AG10803 (cell line): ENCODE measurements around the gene ASS1.

ENCODE experiments used
- DNase-seq: peaks from one replicate; pipeline ENCODE4 v3.0.0; 2010; ENCODE audit warnings: low read depth
- H3K4me3 ChIP-seq: 2 replicates; pipeline ENCODE4 v1.5.1; 2011; ENCODE audit warnings: mild to moderate bottlenecking, low read length, control low read depth
- TF ChIP-seq, protein P1 (sequence below): conservative IDR thresholded peaks from 2 replicates; pipeline ENCODE4 v1.5.1; 2011; ENCODE audit warnings: mild to moderate bottlenecking, low read length, control low read depth, inconsistent platforms

ASS1 gene

DNA sequence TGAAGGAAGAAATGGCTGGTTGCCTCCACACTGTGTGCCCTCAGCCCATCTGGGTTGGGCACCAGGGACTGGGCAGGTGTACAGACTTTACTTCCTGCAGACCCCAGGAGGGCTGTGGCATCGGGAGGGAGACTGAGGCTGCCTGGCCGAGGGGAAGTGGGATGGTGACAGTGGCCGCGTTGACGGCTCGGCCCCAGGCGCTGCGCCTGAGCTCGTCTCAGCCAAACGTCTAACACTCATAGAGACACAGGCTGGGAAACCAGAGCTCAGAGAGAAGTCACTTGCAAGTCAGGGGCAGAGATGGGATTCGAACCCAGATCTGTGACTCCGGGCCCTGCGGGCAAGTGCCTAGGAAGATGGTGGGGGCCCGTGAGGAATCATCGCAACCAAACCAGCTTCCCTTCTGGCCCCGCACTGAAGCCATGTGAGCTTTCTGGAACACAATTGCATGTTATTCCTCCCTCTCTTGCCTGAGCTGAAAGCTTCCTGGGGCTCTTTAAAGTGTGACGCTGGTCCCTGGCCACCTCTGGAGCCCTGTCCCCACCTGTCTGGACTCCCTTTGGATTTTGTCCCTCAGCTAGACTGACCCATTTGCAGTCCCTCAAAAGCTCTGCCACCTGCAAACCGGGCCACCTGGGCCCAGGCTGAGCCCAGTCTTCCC is 81.6 kb downstream of the ASS1 start:
- TF ChIP-seq, protein P1, sequence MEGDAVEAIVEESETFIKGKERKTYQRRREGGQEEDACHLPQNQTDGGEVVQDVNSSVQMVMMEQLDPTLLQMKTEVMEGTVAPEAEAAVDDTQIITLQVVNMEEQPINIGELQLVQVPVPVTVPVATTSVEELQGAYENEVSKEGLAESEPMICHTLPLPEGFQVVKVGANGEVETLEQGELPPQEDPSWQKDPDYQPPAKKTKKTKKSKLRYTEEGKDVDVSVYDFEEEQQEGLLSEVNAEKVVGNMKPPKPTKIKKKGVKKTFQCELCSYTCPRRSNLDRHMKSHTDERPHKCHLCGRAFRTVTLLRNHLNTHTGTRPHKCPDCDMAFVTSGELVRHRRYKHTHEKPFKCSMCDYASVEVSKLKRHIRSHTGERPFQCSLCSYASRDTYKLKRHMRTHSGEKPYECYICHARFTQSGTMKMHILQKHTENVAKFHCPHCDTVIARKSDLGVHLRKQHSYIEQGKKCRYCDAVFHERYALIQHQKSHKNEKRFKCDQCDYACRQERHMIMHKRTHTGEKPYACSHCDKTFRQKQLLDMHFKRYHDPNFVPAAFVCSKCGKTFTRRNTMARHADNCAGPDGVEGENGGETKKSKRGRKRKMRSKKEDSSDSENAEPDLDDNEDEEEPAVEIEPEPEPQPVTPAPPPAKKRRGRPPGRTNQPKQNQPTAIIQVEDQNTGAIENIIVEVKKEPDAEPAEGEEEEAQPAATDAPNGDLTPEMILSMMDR = no peak
- no peak overlapping the region for H3K4me3 ChIP-seq
- no peak for DNase-seq

DNA sequence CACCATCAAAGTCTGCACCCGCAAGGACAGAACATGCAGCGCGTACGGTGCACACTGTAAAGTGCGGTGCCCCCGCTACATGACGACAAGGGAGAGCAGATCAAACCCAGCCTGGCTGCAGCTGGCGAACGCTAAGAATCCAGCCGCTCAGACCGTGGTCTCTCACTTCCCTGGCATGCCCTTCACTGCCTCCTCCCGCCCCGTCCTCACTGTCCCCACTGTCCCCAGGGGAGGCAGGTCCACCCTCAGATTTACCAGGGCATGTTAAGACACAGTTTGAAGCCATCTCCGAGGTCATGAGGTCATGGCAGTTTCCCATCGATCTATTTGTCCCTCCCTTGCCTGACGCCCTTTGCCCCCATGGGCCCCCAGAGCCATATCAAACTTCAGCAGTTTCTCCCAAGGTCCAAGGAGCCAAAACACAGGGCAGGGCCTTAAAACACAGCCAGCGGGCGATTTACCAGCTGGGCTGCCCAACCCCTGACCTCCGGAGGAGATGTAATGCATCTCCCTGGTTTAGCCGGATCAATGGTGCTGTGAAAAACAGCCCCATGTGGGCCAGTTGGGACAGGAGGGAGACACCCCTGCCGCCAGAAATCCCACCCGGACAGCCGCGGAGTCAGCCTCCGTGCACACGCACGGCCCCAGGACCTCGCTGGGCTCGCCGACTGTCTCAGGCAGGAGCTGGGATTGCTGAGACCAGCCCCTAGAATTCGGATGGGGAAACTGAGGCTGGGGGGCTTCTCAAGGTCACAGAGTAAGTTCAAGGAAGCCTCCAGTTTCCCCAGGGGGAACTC is 82.3 kb downstream of the ASS1 start:
- H3K4me3 ChIP-seq = no peak overlapping the region
- no peak for DNase-seq
- TF ChIP-seq, protein P1 = no peak

DNA sequence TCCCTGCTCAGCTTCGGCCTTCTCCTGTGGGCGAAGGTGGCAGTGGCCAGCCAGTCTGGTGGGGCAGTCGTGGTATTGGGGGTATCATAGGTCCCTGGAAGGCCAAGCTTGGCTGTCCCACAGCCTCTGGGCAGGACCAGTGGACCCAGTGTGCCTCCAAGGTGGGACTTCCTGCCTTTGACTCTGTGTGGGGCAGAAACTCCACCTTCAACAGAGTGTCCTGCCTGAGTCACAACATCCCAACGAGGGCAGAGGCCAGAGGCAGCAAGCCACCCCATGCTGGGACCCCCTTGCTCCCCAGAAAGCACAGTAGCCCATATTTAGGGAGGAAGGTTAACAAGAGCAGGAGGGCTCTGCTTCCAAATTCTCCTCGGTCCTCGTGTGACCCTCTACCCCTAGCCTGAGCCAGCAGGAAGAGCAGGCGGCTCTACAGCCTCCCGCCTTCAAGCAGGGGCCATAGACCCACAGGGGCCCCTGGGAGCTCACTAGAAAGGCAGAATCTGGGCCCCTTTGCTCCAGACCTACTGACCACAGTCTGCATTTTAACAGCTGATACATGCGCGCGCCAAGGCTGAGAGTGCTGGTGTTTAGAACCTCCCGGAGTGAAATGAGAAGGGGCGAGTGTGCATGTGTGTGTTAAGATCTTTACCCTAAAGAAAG is 83.0 kb downstream of the ASS1 start:
- H3K4me3 ChIP-seq = no peak overlapping the region
- no peak for DNase-seq
- TF ChIP-seq, protein P1 = no peak

DNA sequence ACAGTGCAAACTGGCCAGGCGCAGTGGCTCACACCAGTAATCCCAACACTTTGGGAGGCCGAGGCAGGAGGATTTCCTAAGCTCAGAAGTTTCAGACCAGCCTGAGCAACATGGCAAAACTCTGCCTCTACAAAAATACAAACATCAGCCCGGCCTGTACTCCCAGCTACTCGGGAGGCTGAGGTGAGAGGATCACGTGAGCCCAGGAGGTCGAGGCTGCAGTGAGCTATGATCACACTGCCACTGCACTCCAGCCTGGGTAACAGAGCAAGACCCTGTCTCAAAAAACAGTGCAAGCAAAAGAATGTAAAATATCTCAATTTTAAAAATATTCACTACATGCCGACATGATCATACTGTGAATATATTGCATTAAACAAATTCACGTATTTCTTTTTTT is 83.9 kb downstream of the ASS1 start:
- DNase-seq = no peak
- TF ChIP-seq, protein P1 = no peak
- H3K4me3 ChIP-seq = no peak overlapping the region

DNA sequence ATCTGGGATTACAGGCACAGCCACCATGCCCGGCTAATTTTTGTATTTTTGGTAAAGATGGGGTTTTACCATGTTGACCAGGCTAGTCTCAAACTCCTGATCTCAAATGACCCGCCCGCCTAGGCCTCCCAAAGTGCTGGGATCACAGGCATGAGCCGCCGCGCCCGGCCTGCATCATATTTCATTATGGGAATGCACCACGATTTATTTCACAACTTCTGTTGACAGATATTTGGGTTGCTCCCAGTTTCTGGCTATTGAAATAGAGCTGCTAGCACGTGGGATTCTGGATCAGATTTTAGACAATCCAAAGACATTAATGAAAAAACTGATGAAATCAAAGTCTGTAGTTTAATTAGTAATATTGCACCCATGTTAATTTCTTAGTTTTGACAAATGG is 86.2 kb downstream of the ASS1 start:
- H3K4me3 ChIP-seq = no peak overlapping the region
- peak; percentile 57 for DNase-seq
- TF ChIP-seq, protein P1 = no peak

DNA sequence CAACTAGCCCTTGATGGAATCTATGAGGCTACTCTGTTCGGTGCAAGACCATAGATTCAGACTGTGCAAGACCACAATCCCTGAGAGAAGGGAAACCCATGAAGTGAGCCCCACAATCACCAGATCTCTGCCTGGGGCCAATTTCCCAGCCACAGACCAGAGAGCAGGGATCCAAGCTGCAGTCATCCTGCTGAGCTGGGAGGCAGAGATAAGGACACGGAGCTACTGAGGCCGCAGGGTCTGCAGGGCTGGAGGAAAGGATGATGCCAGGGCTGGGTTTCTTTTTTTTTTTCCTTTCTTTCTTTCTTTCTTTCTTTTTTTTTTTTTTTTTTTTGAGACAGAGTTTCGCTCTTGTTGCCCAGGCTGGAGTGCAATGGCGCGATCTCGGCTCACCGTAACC is 86.9 kb downstream of the ASS1 start:
- no peak overlapping the region for H3K4me3 ChIP-seq
- TF ChIP-seq, protein P1 = no peak
- DNase-seq = no peak
